ENCODE results near the gene PCSK2.

PCSK2 gene

DNA sequence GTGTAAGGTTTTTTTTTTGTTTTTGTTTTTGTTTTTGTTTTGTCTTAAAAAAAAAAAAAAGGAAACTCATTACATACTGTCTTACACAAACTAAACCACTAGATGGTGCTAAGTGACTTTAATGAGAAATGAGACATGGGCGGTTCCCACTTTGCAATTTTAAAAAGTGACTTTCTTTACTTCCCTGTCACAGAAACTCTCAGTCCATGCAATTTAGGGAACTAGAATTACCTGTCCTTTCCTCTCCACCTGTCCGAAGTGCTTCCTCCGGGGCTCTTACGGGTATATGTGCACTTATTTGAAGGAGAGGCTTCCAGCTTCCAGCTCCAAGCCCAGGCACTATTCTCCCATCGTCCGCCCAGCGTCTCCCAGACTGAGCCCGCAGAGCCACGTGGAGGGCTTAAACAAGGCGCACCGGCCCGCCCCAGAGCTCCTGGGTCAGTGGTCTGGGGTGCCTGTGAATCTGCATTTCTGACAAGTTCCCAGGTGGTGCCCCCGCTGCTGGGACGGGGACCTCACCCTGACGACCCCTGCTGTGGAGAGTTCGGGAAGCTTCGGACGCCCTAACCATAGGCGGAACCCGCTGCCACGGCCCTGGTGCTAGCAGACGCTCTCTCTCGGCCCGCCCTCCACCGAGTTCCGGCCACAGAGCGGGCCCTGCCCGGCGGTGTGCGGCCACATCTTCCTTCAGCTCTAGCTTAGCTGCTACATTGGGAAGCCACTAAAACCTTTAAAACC is 278.2 kb downstream of the PCSK2 start:
- peak in 19 of 56 donors; percentile 2 to 46 (median 14) for DNase-seq

DNA sequence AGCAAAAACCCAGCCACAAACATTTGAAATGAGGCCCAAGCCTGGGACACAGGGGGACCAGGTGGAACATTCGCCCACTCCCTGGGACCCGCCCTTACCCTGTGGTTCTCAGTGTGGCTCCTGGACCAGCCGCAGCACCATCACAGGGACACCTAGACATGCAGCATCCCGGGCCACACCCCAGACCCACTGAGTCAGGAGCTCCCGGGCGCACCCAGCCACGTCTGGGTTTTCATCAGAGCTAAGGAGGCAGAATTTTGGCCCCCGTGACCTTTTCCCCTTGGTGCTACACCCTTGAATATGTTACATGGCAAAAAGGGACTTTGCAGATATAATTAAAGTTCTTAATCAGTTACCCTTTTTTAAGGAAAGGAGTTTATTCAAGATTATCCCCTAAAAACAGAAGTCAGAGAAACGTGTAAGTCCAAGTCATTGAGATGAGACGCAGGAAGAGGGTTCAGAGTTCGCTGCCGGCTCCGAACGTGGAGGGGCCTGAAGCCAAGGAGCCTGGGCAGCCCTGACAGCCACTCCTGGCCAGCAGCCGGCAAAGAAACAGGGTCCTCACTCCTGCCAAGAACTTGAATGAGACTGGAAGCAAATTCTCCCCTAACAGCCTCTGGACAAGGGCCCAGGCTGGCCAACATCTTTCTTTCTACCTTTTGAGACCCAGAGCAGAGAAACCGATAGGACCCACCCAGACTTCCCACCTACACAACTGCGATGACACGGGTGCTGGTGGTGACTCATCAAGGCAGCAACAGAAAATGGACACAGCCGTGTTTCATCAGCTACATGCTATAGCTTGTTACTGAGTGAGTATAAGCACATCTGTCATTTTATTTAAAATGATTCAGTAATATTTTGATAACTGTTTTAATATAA is 279.0 kb downstream of the PCSK2 start:
- peak in 8 of 56 donors; percentile 2 to 28 (median 12) for DNase-seq

DNA sequence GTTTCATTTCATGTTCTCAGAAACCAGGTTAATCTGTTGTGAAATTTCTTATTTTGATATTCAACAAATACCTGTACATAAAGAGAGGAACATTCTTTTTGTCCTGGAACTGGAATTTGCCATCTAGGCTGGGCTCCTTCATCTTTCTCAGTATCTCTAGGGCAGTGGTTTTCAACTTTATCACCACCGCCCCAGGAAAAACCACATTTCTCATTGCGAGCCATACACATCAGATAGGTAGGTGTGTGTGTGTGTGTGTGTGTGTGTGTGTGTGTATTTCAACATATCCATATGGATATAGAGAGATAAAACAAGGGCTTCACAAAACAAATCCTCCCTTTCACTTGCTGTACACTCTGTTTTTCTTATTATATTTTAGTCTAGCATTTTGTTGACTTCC is 280.2 kb downstream of the PCSK2 start:
- no peak for DNase-seq

DNA sequence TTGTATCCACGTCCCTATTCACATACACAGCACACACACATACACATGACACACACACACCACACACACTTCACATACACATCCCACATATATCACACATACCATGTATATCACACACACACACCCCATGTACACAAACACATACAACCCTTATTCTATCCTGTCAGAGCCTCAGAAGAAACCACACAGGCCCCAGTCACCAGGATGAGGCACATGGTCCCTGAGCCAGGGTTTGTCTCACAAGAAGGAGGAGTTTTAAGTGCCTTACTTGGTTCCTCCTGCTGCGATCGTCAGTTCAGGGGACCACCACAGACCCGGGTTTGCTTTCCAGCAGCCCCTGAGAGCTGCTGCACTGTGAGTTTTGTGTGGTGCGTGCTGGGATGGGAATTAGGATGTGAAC is 280.7 kb downstream of the PCSK2 start:
- DNase-seq, result no peak

DNA sequence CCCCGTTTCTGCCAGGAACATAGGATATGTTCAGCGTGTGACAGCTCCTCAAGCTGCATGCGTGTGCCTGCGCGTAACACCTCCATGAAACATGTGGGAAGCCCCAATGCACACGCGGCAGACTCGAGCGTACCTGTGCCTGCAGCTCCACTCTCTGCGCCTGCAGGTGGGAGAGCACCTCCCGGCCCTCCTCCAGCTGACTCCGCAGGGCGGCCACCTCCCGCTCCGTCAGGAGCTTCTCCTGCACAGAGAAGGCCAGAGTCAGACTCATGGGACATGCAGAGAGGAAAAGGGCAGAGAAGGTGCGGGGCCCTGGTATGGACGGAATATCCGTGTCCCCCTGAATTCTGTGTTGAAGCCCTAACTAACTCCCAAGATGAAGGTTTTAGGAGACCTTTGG is 281.9 kb downstream of the PCSK2 start:
- DNase-seq, result no peak

DNA sequence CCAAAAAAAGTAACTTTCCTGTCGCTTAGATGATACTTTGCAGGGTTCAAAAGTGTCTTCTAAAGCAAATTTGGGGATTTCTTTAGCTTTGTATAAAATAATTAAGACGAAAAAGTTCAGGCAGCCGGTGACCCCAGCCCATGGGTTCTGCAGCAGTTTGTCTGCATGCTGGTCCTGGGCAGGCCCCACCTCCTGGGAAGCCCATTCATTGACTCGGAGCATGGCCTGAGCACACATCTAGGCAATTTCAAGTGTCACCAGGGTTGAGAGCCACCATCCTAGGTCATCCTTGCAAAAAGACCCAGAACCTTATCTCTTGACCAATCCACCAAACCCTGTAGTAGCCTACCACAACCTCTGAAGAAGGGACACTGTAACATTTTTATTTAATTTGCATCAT is 283.7 kb downstream of the PCSK2 start:
- DNase-seq, result no peak

DNA sequence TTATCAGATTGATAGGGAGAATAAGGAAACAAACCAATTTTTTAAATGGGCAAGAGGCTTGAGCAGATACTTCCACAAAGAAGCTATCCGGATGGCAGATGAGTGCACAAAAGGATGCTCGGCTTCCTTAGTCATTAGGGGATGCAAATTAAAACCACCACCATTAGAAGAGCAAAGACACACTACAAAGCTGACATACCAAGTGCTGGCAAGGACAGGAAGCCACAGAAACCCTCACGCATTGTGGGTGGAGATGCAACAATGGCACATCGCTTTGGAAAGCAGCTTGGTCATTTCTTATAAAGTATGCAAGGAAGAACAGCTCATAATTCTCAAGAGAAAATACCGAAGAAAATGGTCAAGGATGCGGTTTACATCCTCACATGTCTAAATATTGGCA is 284.6 kb downstream of the PCSK2 start:
- no peak for DNase-seq

DNA sequence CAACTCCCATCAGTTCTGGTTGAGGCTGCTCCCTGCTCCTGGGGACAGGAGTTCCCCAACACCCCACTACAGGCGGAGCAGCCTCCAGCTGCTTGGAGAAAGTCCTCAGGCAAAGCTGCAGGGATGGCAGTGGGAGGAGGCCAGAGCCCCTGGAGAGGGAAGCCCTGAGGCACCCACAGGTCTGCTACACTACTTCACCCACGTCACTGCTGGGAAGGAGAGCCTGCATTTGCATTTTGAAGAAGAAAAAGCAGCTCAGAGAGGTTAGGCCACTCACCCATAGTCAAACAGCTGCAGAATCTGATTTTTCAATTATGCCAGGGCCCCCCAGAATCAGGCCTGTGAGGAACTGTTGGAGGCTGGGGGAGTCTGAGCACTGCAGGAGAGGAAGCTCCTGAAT is 287.1 kb downstream of the PCSK2 start:
- DNase-seq, result no peak

DNA sequence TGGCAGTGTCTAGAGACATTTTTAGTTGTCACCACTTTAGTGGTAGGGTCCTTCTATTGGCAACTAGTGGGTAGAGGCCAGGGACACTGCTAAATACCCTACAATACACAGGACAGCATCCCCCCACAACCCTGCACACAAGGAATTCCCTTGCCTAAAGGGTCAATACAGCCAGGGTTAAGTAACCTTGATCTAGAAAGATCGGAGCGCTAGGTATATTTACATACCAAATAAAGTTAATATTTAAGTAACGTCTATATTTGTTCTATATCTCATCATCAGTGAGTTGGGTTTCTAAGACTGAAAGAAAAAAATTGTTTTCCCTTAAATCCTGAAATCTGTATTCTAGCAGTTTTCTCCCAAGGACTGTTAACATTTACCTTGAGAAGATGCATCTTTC is 288.2 kb downstream of the PCSK2 start:
- DNase-seq, result no peak

DNA sequence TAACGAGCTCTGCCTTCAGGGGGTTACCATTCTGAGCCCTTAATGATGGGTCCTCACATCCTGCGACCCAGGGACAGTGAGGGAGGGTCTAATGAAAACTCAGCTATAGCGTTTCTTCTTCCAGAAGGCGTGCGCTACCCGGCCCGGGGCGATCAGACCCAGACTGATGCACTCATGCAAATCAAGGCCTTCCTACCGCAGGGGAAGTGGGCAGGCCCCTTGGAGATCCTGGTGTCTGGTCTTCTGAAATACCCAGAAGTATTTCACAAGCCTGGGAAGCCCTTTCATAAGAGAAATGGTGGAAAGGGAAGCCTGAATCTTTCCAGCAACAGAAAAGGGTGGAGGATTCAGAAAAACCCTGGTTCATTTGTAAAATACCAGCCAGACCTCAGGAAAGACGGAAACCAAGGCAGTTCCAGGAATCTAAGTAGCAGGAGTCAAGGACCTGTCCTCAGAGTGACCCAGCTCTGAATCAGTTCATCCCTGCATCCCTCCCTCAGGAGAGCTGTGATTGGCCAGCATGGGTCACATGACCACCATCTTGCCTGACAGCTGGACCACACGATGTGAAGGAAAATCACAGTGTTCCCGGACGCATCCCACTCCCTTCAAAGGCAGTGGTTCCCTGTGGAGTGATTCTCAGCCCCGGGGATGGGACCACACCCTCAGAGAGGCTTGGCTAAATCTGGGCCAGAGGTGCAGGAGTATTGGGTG is 291.7 kb downstream of the PCSK2 start:
- DNase-seq, result peak in 12 of 56 donors; percentile 3 to 35 (median 12)

DNA sequence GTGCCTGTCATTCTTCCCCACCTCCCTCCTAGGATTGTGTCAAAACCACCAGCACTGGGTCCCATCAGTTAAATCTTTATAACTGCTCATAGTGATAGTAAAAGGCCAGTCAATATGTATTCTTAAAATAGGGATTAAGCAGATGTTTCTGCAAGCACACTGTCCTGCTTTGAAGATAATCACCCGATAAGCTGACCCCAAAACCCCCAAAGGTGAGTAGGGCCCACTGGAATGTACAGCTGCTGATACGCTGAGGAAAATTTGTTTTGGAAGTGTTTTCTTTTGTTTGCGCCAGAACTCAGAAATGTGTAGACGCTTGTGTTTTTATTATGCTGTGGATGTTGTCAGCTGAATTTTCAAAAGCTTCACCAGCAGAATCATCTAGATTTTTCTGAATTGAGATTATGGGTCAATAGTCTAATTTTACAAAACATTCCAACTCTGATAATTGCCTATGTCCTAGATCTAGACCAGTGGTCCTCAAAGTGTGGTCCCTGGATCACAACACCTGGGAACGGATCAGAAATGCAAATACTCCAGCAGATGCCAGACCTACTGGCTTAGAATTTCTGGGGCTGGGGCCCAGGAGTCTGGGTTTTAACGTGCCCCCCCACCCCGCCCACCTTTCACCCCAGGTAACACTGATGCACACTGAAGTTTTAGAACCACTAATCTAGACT is 292.9 kb downstream of the PCSK2 start:
- no peak for DNase-seq

DNA sequence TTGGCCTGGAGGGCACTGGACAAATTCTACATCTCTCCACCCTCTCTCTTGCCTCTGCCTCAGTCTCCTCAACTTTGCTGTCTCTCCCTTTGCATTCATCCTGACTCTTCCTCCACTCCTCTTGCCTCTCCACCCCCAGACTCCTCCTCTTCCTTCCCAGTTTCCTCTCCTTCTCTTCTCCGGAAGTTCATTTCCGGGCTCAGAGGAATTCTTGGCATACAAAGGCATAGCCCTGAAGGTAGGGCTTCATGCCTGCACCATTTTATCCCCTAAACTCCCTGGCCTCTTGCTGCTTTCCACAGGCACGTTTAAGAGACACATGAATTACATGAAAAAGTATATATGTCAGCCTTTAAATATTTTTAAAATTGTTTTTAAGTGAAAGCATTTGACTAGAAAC is 293.7 kb downstream of the PCSK2 start:
- no peak for DNase-seq

DNA sequence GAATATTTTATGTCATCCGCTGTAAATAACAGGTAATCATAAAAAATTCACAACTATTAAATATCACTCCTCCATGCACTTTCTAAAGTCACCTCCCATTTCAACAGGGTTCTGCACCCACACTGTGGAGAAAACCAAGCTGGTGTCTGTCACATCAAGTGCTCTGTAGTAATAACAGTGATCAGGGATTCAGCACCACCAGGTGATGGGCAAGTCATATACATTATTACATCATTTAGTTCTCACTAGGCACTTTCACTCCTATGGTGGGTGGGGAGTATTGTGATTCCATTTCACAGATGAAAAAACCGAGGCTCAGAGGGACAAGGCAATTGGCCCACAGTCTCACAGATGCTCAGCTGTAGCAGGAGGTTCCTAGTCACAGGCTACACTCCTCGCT is 295.7 kb downstream of the PCSK2 start:
- no peak for DNase-seq

DNA sequence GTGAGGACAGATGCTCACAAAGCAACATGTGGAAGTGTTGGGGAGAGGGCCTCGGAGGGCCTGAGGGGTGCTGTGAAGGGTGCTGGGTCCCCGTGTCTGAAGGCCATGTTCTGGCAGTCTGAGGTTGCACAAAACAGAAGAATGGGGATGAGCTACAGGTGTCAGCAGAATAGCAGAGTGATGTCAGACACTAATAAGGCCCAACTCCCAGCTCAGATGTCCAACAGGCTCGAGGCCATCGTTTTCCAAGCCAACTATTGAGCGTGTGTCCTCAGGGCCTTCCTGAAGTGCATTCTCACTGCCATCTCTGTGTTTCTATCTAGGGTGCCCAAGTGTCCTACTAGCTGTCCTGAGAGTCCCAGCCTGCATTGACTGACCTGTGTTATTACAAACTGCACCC is 296.5 kb downstream of the PCSK2 start:
- DNase-seq, result no peak

DNA sequence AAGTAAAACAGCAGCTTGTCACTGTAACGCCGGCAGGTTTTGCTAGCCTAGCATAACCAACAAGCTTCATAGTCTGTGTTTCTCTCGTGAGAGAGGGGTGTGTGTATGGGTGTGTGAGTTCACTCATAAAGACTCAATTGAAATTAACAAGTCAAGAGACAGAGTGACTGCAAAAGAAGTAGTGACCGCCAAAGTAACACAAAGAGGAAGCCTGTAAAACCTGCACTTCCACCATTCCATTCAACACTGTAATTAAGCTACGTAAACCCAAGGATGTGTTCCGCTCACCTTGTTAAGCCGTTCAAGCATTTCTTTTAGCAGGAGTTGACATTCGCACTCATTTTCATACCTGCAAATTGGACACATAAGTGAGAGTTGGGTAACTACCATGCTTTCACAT is 297.7 kb downstream of the PCSK2 start:
- DNase-seq, result no peak

DNA sequence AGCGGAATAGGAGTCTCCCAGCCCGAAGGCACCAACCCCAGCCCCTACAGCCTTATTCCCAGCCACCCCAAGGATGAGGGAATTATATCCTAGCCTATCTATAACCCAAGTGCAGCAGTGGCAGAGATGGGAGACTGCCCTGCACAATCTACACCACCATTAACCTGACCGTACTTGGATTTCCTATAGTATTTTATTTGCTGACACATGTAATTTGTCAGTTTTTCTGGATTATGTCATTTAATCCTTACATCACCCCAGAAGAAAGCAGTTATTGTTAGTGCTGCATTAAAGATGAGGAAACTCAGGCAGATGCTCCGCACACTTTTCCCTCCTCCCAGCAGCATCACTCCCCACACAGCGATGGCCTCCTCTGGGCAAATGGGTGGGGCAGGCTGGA is 298.3 kb downstream of the PCSK2 start:
- no peak for DNase-seq

DNA sequence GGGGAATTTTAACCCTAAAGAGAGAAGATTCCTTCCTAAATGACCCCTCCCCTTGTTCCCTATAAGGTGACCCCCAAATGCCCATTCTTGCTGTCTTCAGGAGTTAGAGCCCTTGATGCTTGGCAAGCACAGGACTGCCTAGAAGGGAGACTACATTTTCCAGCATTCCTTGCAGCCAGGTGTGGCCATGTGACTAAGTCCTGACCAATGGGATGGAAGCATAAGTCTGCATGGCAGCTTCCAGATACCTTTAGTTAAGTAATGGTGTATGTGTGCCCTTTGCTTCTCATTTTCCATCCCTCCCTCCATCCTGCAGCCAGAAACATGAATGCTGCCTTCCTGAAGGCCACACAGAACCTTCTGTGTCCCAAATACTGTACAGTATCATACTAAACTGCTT is 298.8 kb downstream of the PCSK2 start:
- DNase-seq, result peak in 3 of 56 donors; percentile 2 to 7 (median 6)

DNA sequence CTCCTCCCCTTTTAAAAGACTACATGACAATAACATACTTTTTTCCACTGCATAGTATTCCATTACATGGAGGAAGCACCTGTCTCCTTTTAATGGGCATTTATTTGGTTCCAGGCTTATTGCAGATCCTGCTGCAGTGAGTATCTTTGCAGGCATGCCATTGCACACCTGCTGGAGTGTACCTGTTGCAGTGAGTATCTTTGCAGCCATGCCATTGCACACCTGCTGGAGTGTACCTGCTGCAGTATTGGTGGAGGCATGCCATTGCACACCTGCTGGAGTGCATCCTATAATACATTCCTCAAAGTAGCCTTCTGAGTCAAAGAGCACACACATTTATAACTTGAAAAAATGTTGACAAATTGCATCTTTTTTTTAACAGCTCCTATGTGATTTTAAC is 302.7 kb downstream of the PCSK2 start:
- DNase-seq, result no peak

DNA sequence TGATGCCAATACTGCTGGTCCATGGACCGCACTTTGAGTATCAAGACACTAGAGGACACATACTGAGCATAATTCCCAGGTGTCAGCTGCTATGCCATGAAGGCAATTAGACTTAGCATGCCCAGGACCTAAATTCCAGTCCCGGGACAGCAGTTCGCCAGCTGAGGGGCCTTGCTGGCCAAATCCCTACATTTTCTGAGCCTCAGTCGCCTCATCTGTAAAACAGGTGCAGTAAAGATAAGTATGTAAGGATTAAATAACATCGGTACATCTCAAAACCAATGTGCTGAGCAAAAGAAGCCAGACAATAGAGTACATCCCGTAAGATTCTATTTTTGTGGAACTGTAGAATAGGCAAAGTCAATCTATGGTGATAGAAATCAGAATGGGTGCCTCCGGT is 303.3 kb downstream of the PCSK2 start:
- no peak for DNase-seq

DNA sequence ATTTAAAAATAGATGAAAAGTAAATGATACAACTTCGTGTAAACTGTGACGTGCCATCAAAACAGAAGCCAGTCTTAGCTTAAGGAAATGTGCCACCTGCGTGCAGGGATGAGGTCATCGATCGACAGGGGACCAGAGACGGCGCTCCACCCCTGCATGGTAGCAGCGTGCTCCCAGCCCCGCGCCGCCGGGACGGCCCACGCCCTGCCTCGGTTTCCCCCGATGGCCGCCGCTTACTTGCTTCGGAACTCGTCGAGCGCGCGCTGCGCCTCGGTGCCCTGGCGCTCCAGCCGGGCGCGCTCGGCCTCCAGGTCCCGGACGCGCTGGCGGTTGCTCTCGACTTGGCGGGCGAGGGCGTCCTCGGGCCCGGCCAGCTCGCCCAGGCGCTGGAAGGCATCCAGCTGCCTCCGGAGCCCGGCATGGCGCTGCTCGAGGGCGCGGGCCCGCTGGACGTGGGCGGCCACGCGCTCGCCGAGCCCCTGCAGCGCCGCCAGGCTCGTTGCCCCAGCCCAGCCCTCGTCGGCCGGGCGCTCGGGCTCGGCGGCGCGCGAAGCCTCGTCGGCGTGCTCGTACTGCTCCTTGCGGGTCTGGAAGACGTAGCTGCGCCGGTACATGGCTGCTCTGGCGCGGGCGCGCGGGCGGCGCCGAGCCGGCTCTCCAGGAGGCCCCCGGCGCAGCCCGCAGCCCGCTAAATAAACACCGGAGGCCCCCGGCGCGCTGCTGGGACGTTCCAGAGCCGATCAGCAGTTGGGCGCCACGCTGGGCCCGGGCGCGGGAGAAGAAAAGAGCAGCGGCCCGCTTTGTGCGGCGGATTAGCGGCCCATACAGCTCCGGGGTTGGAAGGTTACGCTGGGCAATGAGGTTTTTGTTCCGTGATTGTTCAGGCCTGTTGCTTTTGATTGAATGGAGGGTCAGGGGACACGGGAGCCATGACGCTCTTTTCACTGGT is 304.1 kb downstream of the PCSK2 start, which contains the start of gene BFSP1:
Gene BFSP1, minus strand, starts transcription at position 664 of the 949 bp plus-strand sequence. Its CDS starts 50 bp downstream, at position 614.
- DNase-seq, result peak in 37 of 56 donors; percentile 7 to 79 (median 46)
